ENCODE data around the gene SEPHS1. TPM values are rescaled to one million over a fixed set of nuclear protein-coding genes. Genes with fewer than 3 reads are reported as not detected.
"Not testable (repeated sequence)": the region's sequence is repeated elsewhere in the genome, so short reads cannot be mapped to it uniquely, and the experiment has no call there.

The SEPHS1 gene
- total RNA-seq, 6 experiments from 2014 or later, result 25.4 to 32.1 (median 29.3) TPM

GRCh38 chr10:13284050-13284449 lies 64.0 kb downstream of the SEPHS1 start:
- peaks cover 0 to 50% (median 6%) of the 10 kb centered on the region in 4 donors for H3K36me3 ChIP-seq
- intact Hi-C loops (cut with DNase I), result no loop called here
- peak overlapping the region in 2 of 3 donors; percentile 5 to 79 for H3K27ac ChIP-seq
- ATAC-seq, result no peak
- no peak for DNase-seq
- H3K4me3 ChIP-seq, result no peak overlapping the region
- no peaks in the 10 kb centered on the region for H3K27me3 ChIP-seq
- TF ChIP-seq CTCF (IDR thresholded peaks at IDR 0.05), result no peak
- no peak for TF ChIP-seq POLR2A (IDR thresholded peaks at IDR 0.05)
- H3K9me3 ChIP-seq, result no peaks in the 10 kb centered on the region
- 69% methylated on average over 4 of the region's 4 CpGs for WGBS (ENCODE audit: insufficient coverage, low coverage, low lambda C conversion rate, missing lambda C conversion rate)
- peaks cover 0 to 21% (median 5%) of the 10 kb centered on the region in 4 donors for H3K4me1 ChIP-seq

- H3K9me3 ChIP-seq; H3K27me3 ChIP-seq; intact Hi-C loops (cut with DNase I); DNase-seq; ATAC-seq; H3K4me3 ChIP-seq: not testable (repeated sequence)
- WGBS (ENCODE audit: insufficient coverage, low coverage, low lambda C conversion rate, missing lambda C conversion rate), result 58% methylated on average over 5 of the region's 6 CpGs
- H3K27ac ChIP-seq, result peak overlapping the region in 1 of 3 donors; percentile 79
- peaks cover 0 to 47% (median 7%) of the 10 kb centered on the region in 4 donors for H3K36me3 ChIP-seq
- H3K4me1 ChIP-seq, result peaks cover 0 to 21% (median 5%) of the 10 kb centered on the region in 4 donors
Observed at GRCh38 chr10:13282348-13282747, 65.7 kb downstream of the SEPHS1 start.

- H3K27ac ChIP-seq, result no peak overlapping the region
- intact Hi-C loops (cut with DNase I), result no loop called here
- TF ChIP-seq CTCF (IDR thresholded peaks at IDR 0.05) (peak in 2 of 4 donors; percentile 9 to 15), POLR2A (IDR thresholded peaks at IDR 0.05) (no peak)
- 48% methylated on average over 4 of the region's 4 CpGs for WGBS (ENCODE audit: insufficient coverage, low coverage, low lambda C conversion rate, missing lambda C conversion rate)
- ATAC-seq, result no peak
- H3K9me3 ChIP-seq, result no peaks in the 10 kb centered on the region
- DNase-seq, result no peak
- H3K36me3 ChIP-seq, result peaks cover 0 to 34% (median 7%) of the 10 kb centered on the region in 4 donors
- no peak overlapping the region for H3K4me3 ChIP-seq
- peaks cover 0 to 10% (median 4%) of the 10 kb centered on the region in 4 donors for H3K4me1 ChIP-seq
- no peaks in the 10 kb centered on the region for H3K27me3 ChIP-seq
Observed at GRCh38 chr10:13276749-13277365, 71.2 kb downstream of the SEPHS1 start.

GRCh38 chr10:13276146-13276545 lies 71.9 kb downstream of the SEPHS1 start:
- H3K27ac ChIP-seq; H3K4me3 ChIP-seq; H3K9me3 ChIP-seq; ATAC-seq; intact Hi-C loops (cut with DNase I); H3K27me3 ChIP-seq: not testable (repeated sequence)
- Histone ChIP-seq H3K4me1 (peaks cover 0 to 10% (median 4%) of the 10 kb centered on the region in 4 donors), H3K36me3 (peaks cover 0 to 28% (median 7%) of the 10 kb centered on the region in 4 donors)
- 88% methylated on average over 3 of the region's 11 CpGs for WGBS (ENCODE audit: insufficient coverage, low coverage, low lambda C conversion rate, missing lambda C conversion rate)
- DNase-seq, result peak in 1 of 3 donors; percentile 37

GRCh38 chr10:13272164-13272571 lies 75.9 kb downstream of the SEPHS1 start:
- TF ChIP-seq CTCF (IDR thresholded peaks at IDR 0.05) (no peak), POLR2A (IDR thresholded peaks at IDR 0.05) (no peak)
- H3K36me3 ChIP-seq, result no peaks in the 10 kb centered on the region
- DNase-seq (peak; percentile 69 to 89 (median 87)), ATAC-seq (peak; percentile 86 to 89 (median 88))
- 25% methylated on average over 10 of the region's 12 CpGs for WGBS (ENCODE audit: insufficient coverage, low coverage, low lambda C conversion rate, missing lambda C conversion rate)
- H3K4me1 ChIP-seq, result peaks cover 0 to 10% (median 4%) of the 10 kb centered on the region in 4 donors
- H3K27ac ChIP-seq, result peak overlapping the region; percentile 50 to 90 (median 81)
- H3K27me3 ChIP-seq, result no peaks in the 10 kb centered on the region
- H3K9me3 ChIP-seq, result no peaks in the 10 kb centered on the region
- H3K4me3 ChIP-seq, result peak overlapping the region in 2 of 3 donors; percentile 3 to 42
- intact Hi-C loops (cut with DNase I), result no loop called here

All from right lobe of liver (tissue), 6 donors.